Measurements from ENCODE around the gene OTOS. TPM values are rescaled to one million over a fixed set of nuclear protein-coding genes. Genes with fewer than 3 reads are reported as not detected.

OTOS gene
- total and polyA plus RNA-seq, 2 donors (not counting 1 experiment from before 2014, with no cell fraction given), result not detected

DNA sequence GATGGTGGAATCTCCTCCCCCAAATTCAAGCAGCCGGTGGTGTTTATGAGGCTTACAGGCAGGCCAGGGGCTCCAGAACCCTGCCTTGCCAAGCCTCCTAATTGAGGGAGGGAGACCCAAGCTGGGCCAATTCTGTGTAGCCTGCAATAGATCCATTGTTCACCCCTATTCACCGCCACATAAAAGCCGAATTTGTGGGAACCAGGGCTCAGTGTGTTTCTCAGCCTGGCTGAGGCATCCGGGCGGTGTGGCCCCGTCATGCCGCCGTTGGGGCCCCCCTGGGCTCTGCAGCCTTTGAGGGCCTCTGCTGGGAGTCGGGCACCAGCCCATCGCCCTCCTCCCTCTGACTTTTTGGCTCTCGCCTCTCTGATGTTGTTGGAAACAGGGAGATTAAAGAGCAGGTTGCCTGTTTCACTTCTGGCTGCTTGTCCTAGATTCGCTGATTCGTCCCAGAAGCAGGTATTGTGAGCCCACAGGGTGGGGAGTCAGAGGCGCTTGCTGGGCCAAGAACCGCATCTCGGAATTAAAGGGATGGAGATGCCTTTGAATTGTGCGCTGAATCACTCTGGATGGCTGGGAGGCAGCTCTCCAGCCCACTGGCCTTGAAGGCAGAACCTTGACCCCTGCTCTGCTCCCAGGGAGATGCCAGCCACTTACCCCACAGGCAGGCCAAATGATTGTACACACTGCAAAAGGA is 14.7 kb upstream of the OTOS start:
- H3K9ac ChIP-seq (ENCODE audit: low read length), result no peak overlapping the region
- H3K27me3 ChIP-seq (replicated peaks in 1 of 4; ENCODE audit: control extremely low read depth in 1 of 4, control insufficient read depth in 3 of 4, insufficient read depth in 4 of 4, low read length in 3 of 4), result peaks cover 0 to 3% (median 0%) of the 10 kb centered on the region in 4 experiments
- no peak overlapping the region for H3K4me2 ChIP-seq (replicated peaks; ENCODE audit: low read depth, low read length, poor library complexity, severe bottlenecking)
- H2AFZ ChIP-seq (ENCODE audit: insufficient read depth, low read depth, low read length, poor library complexity, severe bottlenecking), result no peak overlapping the region
- no peaks in the 10 kb centered on the region for H3K79me2 ChIP-seq (ENCODE audit: control insufficient read depth, insufficient read depth, low read length)
- Mint-ChIP-seq H3K4me1 (no peaks in the 10 kb centered on the region), H3K4me3 (no peak overlapping the region), H3K27ac (no peak overlapping the region), H3K9me3 (ENCODE audit: insufficient read depth) (peaks cover 3% of the 10 kb centered on the region), H3K27me3 (peaks cover 11% of the 10 kb centered on the region)
- no peak for ATAC-seq (ENCODE audit: low read depth)
- no peaks in the 10 kb centered on the region for H3K36me3 ChIP-seq (replicated peaks in 1 of 2; ENCODE audit: control extremely low read depth in 1 of 2, control insufficient read depth in 1 of 2, extremely low read depth in 1 of 2, insufficient read depth in 2 of 2, low read length in 1 of 2)
- CTCF ChIA-PET, result no interaction called here
- TF ChIP-seq, protein P1, sequence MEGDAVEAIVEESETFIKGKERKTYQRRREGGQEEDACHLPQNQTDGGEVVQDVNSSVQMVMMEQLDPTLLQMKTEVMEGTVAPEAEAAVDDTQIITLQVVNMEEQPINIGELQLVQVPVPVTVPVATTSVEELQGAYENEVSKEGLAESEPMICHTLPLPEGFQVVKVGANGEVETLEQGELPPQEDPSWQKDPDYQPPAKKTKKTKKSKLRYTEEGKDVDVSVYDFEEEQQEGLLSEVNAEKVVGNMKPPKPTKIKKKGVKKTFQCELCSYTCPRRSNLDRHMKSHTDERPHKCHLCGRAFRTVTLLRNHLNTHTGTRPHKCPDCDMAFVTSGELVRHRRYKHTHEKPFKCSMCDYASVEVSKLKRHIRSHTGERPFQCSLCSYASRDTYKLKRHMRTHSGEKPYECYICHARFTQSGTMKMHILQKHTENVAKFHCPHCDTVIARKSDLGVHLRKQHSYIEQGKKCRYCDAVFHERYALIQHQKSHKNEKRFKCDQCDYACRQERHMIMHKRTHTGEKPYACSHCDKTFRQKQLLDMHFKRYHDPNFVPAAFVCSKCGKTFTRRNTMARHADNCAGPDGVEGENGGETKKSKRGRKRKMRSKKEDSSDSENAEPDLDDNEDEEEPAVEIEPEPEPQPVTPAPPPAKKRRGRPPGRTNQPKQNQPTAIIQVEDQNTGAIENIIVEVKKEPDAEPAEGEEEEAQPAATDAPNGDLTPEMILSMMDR (IDR thresholded peaks at IDR 0.05), result no peak
- TF ChIP-seq EZH2 (IDR thresholded peaks at IDR 0.05; ENCODE audit: borderline replicate concordance, insufficient read depth, low read depth, low read length, poor library complexity, severe bottlenecking), result no peak
- DNase-seq, result no peak
- no peak overlapping the region for H3K4me3 ChIP-seq (ENCODE audit: control extremely low read depth in 1 of 5, extremely low read depth in 1 of 5, insufficient read depth in 1 of 5, low read depth in 2 of 5, low read length in 4 of 5)
- POLR2A ChIA-PET, result no interaction called here
- no peaks in the 10 kb centered on the region for H3K4me1 ChIP-seq (ENCODE audit: control insufficient read depth in 2 of 2, insufficient read depth in 2 of 2, low read length in 2 of 2)
- intact Hi-C loops (cut with micrococcal nuclease), result no loop called here
- no peak overlapping the region for H3K27ac ChIP-seq (ENCODE audit: low read length in 2 of 2)
- no peaks in the 10 kb centered on the region for H4K20me1 ChIP-seq (ENCODE audit: control insufficient read depth, insufficient read depth, low read length, poor library complexity, severe bottlenecking)
- H3K9me3 ChIP-seq (ENCODE audit: control extremely low read depth in 1 of 3, control insufficient read depth in 2 of 3, insufficient read depth in 1 of 3, low read length in 2 of 3), result no peaks in the 10 kb centered on the region
- WGBS (ENCODE audit: insufficient coverage), result 86% methylated on average over 15 of the region's 17 CpGs

DNA sequence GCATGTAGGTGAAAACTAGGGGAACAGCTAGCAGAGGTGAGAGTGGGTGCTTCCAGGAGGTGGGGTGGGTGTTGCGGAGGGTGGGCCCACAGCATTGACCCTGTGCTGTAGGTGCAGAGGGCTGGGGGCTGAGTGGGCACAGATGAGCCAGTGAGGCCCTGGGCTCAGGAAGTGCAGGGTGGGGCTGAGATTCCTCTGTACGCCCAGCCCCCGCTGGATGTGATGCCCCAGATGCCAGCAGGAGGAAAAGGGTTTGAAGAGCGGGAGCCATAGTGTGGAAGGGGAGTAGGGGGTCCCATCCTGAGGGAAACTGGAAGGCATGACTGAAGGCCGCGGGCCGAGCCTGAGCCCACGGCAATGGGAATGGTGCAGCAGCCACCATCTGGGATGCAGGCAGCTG is 14.1 kb upstream of the OTOS start:
- no peak overlapping the region for H3K4me2 ChIP-seq (replicated peaks; ENCODE audit: low read depth, low read length, poor library complexity, severe bottlenecking)
- no peak overlapping the region for H2AFZ ChIP-seq (ENCODE audit: insufficient read depth, low read depth, low read length, poor library complexity, severe bottlenecking)
- ATAC-seq (ENCODE audit: low read depth) (no peak), DNase-seq (no peak)
- CTCF ChIA-PET, result interaction anchor here (2.3 kb wide), 1 partner anchor 12 kb away, joined by 13 read pairs; no protein-coding TSS in a partner anchor
- H3K4me3 ChIP-seq (ENCODE audit: control extremely low read depth in 1 of 5, extremely low read depth in 1 of 5, insufficient read depth in 1 of 5, low read depth in 2 of 5, low read length in 4 of 5), result no peak overlapping the region
- intact Hi-C loops (cut with micrococcal nuclease), result no loop called here
- no peaks in the 10 kb centered on the region for H3K36me3 ChIP-seq (replicated peaks in 1 of 2; ENCODE audit: control extremely low read depth in 1 of 2, control insufficient read depth in 1 of 2, extremely low read depth in 1 of 2, insufficient read depth in 2 of 2, low read length in 1 of 2)
- H3K9me3 ChIP-seq (ENCODE audit: control extremely low read depth in 1 of 3, control insufficient read depth in 2 of 3, insufficient read depth in 1 of 3, low read length in 2 of 3), result no peaks in the 10 kb centered on the region
- H3K4me3 Mint-ChIP-seq, result no peak overlapping the region
- peaks cover 3% of the 10 kb centered on the region for H3K9me3 Mint-ChIP-seq (ENCODE audit: insufficient read depth)
- POLR2A ChIA-PET, result no interaction called here
- no peaks in the 10 kb centered on the region for H3K4me1 ChIP-seq (ENCODE audit: control insufficient read depth in 2 of 2, insufficient read depth in 2 of 2, low read length in 2 of 2)
- H3K79me2 ChIP-seq (ENCODE audit: control insufficient read depth, insufficient read depth, low read length), result no peaks in the 10 kb centered on the region
- no peak overlapping the region for H3K27ac Mint-ChIP-seq
- H3K4me1 Mint-ChIP-seq, result no peaks in the 10 kb centered on the region
- TF ChIP-seq, protein P1 (IDR thresholded peaks at IDR 0.05), result no peak
- no peak for TF ChIP-seq EZH2 (IDR thresholded peaks at IDR 0.05; ENCODE audit: borderline replicate concordance, insufficient read depth, low read depth, low read length, poor library complexity, severe bottlenecking)
- H3K27ac ChIP-seq (ENCODE audit: low read length in 2 of 2), result no peak overlapping the region
- H3K9ac ChIP-seq (ENCODE audit: low read length), result no peak overlapping the region
- no peaks in the 10 kb centered on the region for H4K20me1 ChIP-seq (ENCODE audit: control insufficient read depth, insufficient read depth, low read length, poor library complexity, severe bottlenecking)
- 87% methylated on average over 8 of the region's 8 CpGs for WGBS (ENCODE audit: insufficient coverage)
- H3K27me3 ChIP-seq (replicated peaks in 1 of 4; ENCODE audit: control extremely low read depth in 1 of 4, control insufficient read depth in 3 of 4, insufficient read depth in 4 of 4, low read length in 3 of 4), result peaks cover 0 to 7% (median 0%) of the 10 kb centered on the region in 4 experiments
- H3K27me3 Mint-ChIP-seq, result peaks cover 11% of the 10 kb centered on the region
